ENCODE measurements around the gene MACROD2.
"Not testable (repeated sequence)": the region's sequence is repeated elsewhere in the genome, so short reads cannot be mapped to it uniquely, and the experiment has no call there.

MACROD2 gene
- total RNA-seq, result 0 reads per million in 2 experiments

- no peak for DNase-seq (ENCODE audit: low read depth)
These were observed at the start of gene MACROD2 for GRCh38 chr20:13995086-13995665. Gene MACROD2, plus strand, starts transcription at chr20:13995516.

- DNase-seq (ENCODE audit: low read depth), result no peak
These were observed 47.6 kb upstream of the MACROD2 start for GRCh38 chr20:13947719-13948118.

DNA sequence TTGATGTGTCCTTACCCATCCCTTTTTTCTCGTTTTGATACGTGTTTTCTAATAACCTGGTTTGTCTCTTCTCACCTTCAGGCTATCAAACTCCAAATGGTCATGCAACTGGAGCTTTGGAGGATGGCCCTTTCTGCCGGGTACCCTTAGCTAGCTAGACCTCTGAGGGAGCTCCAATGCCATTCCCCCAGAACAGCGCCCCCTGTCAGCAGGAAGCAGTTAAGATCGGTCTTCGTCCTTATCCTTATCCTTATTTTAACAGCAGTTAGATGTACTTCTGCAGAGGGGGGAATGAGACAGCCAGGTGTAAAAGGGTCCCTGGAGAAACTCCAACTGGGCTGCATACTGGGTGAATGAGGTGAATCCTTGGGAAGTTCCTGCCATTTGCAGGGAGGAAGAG is 42.1 kb upstream of the MACROD2 start:
- DNase-seq (ENCODE audit: low read depth), result no peak

DNA sequence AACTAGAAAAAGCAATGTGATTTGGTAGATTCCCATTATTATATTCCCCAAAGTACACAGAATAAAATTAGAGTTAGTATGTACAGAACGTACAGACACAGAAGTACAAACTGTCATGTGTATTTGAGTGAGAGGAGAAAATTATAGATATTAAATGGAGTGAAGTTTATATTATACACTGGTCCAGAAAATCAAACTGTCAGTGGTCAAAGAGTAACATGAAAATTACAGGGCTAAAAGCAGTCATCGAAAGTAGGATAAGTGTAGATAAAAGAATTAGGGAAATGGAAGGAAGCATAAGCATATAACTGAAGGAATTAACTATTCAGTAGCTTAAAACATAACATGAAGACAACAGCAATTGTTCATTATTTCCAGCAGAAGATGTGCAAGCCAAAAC is 35.2 kb upstream of the MACROD2 start:
- DNase-seq (ENCODE audit: low read depth), result no peak

- DNase-seq (ENCODE audit: low read depth), result no peak
These were observed 34.8 kb upstream of the MACROD2 start for GRCh38 chr20:13960525-13960924.

DNA sequence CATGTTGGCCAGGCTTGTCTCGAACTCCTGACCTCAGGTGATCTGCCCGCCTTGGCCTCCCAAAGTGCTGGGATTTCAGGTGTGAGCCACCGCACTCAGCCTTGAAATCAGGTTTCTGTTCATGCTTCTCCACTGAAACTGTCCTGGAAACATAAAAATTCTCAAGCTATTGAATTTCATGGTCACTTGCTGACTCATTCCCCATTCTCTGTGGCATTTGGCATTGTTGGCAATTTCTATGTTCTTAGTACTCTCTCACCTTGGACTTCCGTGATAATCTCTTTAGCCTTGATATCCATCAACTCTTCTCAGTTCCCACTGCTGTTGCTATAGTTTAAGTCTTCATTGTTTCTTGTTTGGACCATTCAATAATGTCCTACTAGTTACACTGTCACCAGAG is 11.1 kb upstream of the MACROD2 start:
- DNase-seq (ENCODE audit: low read depth), result no peak

DNA sequence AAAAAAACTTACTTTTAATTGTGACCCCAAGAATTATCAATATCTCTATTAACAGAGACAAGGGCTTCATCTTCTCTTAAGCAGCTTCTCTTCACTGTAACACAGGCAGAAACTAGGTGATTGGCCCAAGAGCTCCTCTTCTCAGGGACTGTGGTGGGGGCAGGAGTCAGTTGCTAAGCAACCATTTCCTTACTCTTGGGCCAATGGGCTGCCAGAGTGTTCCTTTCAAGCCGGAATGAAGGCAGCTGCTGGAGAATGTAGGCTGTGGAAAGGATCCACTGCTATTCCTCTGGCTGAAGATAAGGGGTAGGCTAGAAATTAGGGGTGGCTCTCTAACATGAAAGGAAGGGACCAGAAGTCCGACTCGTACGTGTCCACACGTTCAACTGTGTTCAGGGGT is 4.9 kb upstream of the MACROD2 start, which contains the start of gene SEL1L2:
Gene SEL1L2, minus strand, starts transcription at position 150 of the 400 bp plus-strand sequence. Its CDS starts 80 bp downstream, at position 70.
- no peak for DNase-seq (ENCODE audit: low read depth)

DNA sequence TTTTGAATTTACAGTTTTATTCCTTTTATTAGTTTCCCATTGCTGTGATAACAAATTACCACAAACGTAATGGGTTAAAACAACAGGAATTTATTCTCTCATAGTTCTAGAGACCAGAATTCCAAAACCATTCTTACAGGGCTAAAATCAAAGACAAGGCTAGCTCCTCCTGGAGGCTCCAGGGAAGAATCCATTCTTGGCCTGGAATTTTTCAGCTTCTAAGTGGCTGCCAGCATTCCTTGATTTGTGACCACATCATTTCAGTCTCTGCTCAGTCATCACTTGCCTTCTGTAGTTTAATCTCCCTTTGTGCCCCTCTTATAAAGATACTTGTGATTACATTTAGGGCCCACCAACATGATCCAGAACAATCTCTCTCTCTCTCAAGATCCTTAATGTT is 4.0 kb upstream of the MACROD2 start:
- no peak for DNase-seq (ENCODE audit: low read depth)

DNA sequence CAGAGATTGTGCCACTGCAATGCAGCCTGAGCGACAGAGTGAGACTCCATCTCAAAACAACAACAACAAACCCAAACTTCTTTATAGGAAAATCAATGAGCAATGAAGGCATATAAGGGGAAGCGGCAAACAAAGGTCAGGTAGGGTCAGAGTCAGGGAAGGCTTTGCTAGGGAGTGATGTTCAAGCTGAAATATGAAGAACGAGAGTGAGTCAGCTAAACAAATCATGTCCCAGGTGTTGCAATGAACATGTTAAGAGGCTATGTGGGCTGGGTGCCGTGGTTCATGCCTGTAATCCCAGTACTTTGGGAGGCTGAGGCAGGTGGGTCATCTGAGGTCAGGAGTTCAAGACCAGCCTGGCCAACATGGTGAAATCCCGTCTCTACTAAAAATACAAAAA is 3.4 kb upstream of the MACROD2 start:
- DNase-seq (ENCODE audit: low read depth), result not testable (repeated sequence)

- no peak for DNase-seq (ENCODE audit: low read depth)
These were observed 525 bp downstream of the MACROD2 start for GRCh38 chr20:13995841-13996240.

GRCh38 chr20:13996265-13996664 is 949 bp downstream of the MACROD2 start:
- no peak for DNase-seq (ENCODE audit: low read depth)

GRCh38 chr20:14000917-14001316 is 5.6 kb downstream of the MACROD2 start:
- no peak for DNase-seq (ENCODE audit: low read depth)

DNA sequence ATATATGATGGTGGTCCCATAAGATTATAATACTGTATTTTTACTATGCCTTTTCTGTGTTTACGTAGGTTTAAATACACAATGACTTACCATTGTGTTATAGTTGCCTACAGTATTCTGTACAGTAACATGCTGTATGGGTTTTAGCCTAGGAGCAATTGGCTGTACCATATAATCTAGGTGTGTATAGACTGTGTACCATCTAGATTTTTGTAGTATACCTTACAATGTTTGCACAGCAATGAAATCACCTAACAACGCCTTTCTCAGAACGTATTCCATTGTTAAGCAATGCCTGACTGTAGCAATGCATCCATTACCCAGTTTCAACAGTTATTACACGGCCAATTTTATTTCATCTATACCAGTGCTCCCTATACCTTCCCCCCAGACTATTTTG is 10.7 kb downstream of the MACROD2 start:
- DNase-seq (ENCODE audit: low read depth), result no peak

- no peak for DNase-seq (ENCODE audit: low read depth)
These were observed 13.9 kb downstream of the MACROD2 start for GRCh38 chr20:14009208-14009607.

- DNase-seq (ENCODE audit: low read depth), result no peak
These were observed 17.4 kb downstream of the MACROD2 start for GRCh38 chr20:14012671-14013070.

DNA sequence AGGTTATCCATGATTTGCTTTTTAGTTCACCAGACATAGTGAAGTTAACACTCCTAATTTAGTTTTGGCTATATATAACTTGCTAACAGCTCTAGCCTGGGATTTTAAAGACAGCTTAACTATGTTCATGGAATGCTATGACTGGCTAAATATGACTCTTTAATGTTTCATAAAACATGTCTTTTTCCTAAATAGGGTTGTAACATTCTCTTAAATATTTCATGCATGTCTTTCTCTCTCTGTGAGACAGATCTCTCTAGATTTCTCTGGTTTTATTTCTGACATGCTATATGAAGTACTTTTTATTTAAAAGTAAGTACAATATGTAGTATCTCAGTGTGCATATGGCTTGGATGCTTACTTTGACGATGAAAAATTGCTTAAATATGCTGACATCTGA is 35.7 kb downstream of the MACROD2 start:
- DNase-seq (ENCODE audit: low read depth), result no peak

DNA sequence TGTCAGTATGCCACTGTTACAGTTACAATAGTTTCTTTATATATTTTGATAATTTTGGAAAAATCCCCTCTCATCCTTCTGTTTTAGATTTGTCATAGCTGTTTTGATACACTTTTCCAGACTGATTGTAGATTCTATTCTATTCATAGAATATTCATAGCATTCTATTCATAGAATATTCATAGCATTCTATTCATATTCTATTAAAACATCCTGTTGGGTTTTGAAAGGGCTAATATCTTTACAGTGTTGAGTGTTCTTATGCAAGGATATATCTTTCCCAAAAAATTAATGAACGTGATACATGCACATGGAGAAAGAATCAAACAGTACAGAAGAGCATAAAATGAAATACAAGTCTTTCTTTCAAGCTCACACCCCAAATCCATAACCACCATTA is 38.0 kb downstream of the MACROD2 start:
- no peak for DNase-seq (ENCODE audit: low read depth)

DNA sequence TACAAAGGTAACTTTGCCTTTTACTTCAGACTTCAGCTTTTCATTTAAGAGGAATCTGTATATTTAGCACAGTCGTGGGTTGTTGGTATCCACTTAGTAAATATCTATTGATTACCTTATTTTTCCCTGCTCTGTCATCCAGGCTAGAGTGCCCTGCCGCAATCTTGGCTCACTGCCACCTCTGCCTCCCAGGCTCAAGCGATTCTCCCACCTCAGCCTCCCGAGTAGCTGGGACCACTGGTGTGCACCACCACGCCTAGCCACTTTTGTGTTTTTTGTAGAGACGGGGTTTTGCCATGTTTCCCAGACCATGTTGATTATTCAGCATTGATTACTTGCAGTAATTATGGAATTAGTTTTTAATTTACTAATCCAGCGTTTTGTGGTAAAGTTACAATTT is 41.3 kb downstream of the MACROD2 start:
- DNase-seq (ENCODE audit: low read depth), result no peak

DNA sequence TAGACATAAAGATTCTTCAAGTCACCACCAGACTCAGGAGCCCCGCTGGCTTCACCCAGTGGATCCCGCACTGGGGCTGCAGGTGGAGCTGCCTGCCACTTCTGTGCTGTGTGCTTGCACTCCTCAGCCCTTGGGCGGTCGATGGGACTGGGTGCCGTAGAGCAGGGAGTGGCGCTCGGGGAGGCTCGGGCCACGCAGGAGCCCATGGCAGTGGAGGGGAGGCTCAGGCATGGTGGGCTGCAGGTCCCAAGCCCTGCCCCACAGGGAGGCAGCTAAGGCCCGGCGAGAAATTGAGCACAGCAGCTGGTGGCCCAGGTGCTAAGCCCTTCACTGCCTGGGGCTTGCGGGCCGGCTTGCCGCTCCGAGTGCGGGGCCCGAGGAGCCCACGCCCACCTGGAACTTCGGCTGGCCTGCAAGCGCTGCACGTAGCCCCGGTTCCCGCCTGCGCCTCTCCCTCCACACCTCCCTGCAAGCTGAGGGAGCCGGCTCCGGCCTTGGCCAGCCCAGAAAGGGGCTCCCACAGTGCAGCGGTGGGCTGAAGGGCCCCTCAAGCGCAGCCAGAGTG is 49.5 kb downstream of the MACROD2 start:
- DNase-seq (ENCODE audit: low read depth), result not testable (repeated sequence)

DNA sequence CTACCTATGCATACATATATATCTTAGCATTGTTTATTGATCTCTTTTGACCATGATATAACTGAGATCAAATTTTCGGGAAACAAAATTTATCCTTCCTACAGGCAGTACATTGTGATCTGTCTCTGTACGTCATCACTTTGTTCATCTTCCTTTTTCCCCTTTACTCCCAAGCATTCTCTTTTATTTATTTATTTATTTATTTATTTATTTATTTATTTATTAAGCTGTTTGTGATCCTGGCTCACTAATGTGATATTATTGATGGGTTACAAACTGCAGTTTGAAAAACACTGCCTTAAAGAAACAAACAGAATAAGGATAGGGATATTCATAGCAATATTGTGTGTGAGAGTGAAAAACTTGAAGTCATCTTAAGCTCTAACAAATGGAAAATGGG is 51.2 kb downstream of the MACROD2 start:
- DNase-seq (ENCODE audit: low read depth), result no peak

- DNase-seq (ENCODE audit: low read depth), result no peak
These were observed 53.8 kb downstream of the MACROD2 start for GRCh38 chr20:14049111-14049510.

DNA sequence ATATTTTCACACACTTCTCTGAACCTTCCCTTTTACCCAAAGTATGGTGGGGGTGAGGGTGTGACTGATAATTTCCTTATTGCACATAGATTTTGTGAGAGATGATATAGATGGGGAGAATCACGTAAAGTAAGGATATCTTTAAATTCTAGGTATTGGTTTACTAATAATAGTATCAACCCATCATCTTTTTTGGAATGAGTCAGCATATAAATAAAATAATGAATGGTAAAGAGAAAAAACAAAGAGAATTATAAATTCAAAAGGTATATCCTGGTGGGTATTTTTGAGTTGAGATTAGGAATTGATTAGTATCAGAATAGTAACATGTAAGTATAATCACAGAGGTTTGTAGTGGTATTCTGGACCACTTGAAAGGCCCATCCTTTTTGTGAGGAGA is 56.1 kb downstream of the MACROD2 start:
- no peak for DNase-seq (ENCODE audit: low read depth)

GRCh38 chr20:14055127-14055742 is 59.9 kb downstream of the MACROD2 start:
- no peak for DNase-seq (ENCODE audit: low read depth)

DNA sequence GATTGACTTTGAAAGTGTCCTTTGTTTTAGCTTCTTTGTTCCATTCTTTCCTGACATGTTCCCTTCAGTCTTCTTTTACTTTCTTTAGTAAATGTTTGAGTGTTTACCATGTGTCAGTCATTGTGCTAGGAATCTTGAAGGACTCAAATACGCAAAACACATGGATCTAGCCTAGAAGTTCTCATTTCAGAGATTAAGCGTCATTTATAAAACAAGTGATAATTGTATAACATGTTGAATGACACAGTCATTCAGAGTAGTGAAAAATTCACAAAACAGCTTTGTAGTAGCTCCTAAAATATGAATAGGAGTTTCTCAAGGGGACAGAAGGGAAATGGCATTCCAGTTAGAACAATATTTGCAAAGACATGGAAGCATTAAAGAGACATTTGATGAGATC is 66.9 kb downstream of the MACROD2 start:
- DNase-seq (ENCODE audit: low read depth), result no peak

All from T follicular helper cell (primary cell).